Measurements from ENCODE around the gene SETD2. TPM values are rescaled to one million over a fixed set of nuclear protein-coding genes. Genes with fewer than 3 reads are reported as not detected.
"Not testable (repeated sequence)": the region's sequence is repeated elsewhere in the genome, so short reads cannot be mapped to it uniquely, and the experiment has no call there.

The SETD2 gene
- total RNA-seq, 1 experiment from 2014 or later, result 47.7 TPM

DNA sequence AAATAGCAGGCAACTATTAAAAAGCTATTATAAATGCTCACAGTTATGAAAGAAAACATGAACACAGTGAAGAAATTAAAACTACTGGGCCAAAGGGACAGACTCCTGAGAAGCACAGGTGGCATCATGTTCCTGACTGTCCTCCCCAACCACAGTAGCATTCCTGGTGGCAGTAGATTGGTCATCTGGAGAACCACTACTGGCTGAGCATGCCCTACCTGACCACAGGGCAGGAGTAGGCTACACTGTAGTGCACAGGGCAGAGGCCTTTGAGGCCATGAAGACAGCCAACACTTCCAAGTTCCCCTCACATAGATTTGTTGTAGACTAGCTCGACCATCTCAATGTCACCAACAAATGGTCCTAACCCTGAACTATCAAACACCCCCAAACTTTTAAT is 135.2 kb downstream of the SETD2 start:
- no TSS peak for BruUV-seq (replicated peaks)
- CTCF ChIA-PET, result no interaction called here

DNA sequence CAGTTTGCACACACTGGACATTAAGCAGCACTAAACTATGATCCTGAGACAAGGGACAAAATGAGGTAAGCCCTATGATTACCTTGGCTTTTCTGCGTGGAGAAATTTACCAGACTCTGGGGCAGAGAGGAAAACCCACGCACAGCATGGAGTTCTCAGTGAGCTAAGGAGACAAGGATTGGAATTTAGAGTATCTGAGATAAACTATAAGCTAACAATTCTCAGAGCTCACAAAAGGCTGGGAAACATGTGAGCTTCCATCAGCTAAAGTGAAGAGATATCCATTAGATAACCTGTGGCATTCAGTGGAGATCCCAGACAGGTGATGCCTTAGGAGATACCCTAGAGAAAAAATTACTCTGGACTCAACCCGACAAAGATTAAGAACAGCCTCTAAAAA is 135.8 kb downstream of the SETD2 start:
- H3K36me3 ChIP-seq (ENCODE audit: low read depth), result no peaks in the 10 kb centered on the region
- H3K4me1 ChIP-seq (replicated peaks; ENCODE audit: insufficient read depth), result no peaks in the 10 kb centered on the region
- H4K20me1 ChIP-seq (ENCODE audit: insufficient read depth), result peaks cover 6% of the 10 kb centered on the region
- H3F3A ChIP-seq (ENCODE audit: insufficient read depth, low read depth), result 0 out of 2 replicates have a peak, but pooled peaks cover 8% of the 10 kb centered on the region
- no peak overlapping the region for H3K27ac ChIP-seq
- no TSS peak for BruUV-seq (replicated peaks)
- H3K79me2 ChIP-seq (ENCODE audit: low read depth), result no peaks in the 10 kb centered on the region
- H3K9me3 ChIP-seq (ENCODE audit: insufficient read depth, low read depth), result no peaks in the 10 kb centered on the region
- CTCF ChIA-PET, result no interaction called here
- no peaks in the 10 kb centered on the region for H3K27me3 ChIP-seq (ENCODE audit: insufficient read depth, low read depth)
- H2AFZ ChIP-seq, result no peak overlapping the region
- no peak for DNase-seq
- POLR2A ChIA-PET (ENCODE audit: unreplicated experiment), result no interaction called here
- H3K4me3 ChIP-seq, result no peak overlapping the region
- intact Hi-C loops (cut with micrococcal nuclease; ENCODE audit: unreplicated experiment), result no loop called here
- no peaks in the 10 kb centered on the region for H3K9me2 ChIP-seq (ENCODE audit: insufficient read depth)
- no peak overlapping the region for H3K4me2 ChIP-seq
- TF ChIP-seq EZH2 (IDR thresholded peaks at IDR 0.05; ENCODE audit: low read depth), result no peak
- TF ChIP-seq, protein P1, sequence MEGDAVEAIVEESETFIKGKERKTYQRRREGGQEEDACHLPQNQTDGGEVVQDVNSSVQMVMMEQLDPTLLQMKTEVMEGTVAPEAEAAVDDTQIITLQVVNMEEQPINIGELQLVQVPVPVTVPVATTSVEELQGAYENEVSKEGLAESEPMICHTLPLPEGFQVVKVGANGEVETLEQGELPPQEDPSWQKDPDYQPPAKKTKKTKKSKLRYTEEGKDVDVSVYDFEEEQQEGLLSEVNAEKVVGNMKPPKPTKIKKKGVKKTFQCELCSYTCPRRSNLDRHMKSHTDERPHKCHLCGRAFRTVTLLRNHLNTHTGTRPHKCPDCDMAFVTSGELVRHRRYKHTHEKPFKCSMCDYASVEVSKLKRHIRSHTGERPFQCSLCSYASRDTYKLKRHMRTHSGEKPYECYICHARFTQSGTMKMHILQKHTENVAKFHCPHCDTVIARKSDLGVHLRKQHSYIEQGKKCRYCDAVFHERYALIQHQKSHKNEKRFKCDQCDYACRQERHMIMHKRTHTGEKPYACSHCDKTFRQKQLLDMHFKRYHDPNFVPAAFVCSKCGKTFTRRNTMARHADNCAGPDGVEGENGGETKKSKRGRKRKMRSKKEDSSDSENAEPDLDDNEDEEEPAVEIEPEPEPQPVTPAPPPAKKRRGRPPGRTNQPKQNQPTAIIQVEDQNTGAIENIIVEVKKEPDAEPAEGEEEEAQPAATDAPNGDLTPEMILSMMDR (conservative IDR thresholded peaks at IDR 0.05), result no peak

More for the DNA sequence above, 135.2 kb downstream of the SETD2 start:
- no peak for TF ChIP-seq EZH2 (IDR thresholded peaks at IDR 0.05; ENCODE audit: low read depth)
- TF ChIP-seq, protein P1 (conservative IDR thresholded peaks at IDR 0.05), result no peak
- Histone ChIP-seq H3F3A (ENCODE audit: insufficient read depth, low read depth) (0 out of 2 replicates have a peak, but pooled peaks cover 8% of the 10 kb centered on the region), H3K27me3 (ENCODE audit: insufficient read depth, low read depth) (no peaks in the 10 kb centered on the region), H4K20me1 (ENCODE audit: insufficient read depth) (peaks cover 6% of the 10 kb centered on the region), H3K4me2 (no peak overlapping the region), H3K9me2 (ENCODE audit: insufficient read depth) (no peaks in the 10 kb centered on the region), H3K4me1 (replicated peaks; ENCODE audit: insufficient read depth) (no peaks in the 10 kb centered on the region), H3K27ac (no peak overlapping the region), H3K9me3 (ENCODE audit: insufficient read depth, low read depth) (no peaks in the 10 kb centered on the region), H3K79me2 (ENCODE audit: low read depth) (no peaks in the 10 kb centered on the region), H2AFZ (no peak overlapping the region), H3K4me3 (no peak overlapping the region), H3K36me3 (ENCODE audit: low read depth) (no peaks in the 10 kb centered on the region)
- POLR2A ChIA-PET (ENCODE audit: unreplicated experiment), result no interaction called here
- intact Hi-C loops (cut with micrococcal nuclease; ENCODE audit: unreplicated experiment), result no loop called here
- DNase-seq, result no peak

DNA sequence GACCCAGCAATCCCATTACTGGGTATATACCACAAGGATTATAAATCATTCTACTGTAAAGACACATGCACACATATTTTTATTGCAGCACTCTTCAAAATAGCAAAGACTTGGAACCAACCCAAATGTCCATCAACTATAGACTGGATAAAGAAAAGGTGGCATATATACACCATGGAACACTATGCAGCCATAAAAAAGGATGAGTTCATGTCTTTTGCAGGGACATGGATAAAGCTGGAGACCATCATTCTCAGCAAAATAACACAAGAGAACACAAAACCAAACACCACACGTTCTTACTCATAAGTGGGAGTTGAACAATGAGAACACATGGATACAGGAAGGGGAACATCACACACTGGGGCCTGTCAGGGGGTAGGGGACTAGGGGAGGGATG is 137.5 kb downstream of the SETD2 start:
- DNase-seq; POLR2A ChIA-PET (ENCODE audit: unreplicated experiment); H3K4me1 ChIP-seq (replicated peaks; ENCODE audit: insufficient read depth); H3K27me3 ChIP-seq (ENCODE audit: insufficient read depth, low read depth); H3F3A ChIP-seq (ENCODE audit: insufficient read depth, low read depth); H3K9me2 ChIP-seq (ENCODE audit: insufficient read depth); H3K4me2 ChIP-seq; H3K9me3 ChIP-seq (ENCODE audit: insufficient read depth, low read depth); H3K4me3 ChIP-seq; H3K27ac ChIP-seq; intact Hi-C loops (cut with micrococcal nuclease; ENCODE audit: unreplicated experiment); H3K36me3 ChIP-seq (ENCODE audit: low read depth); BruUV-seq (replicated peaks); H4K20me1 ChIP-seq (ENCODE audit: insufficient read depth); H2AFZ ChIP-seq; H3K79me2 ChIP-seq (ENCODE audit: low read depth); CTCF ChIA-PET: not testable (repeated sequence)

GRCh38 chr3:47024932-47025331 is 139.0 kb downstream of the SETD2 start:
- no peak for DNase-seq
- Histone ChIP-seq H3K4me1 (replicated peaks; ENCODE audit: insufficient read depth) (no peaks in the 10 kb centered on the region), H3K27ac (no peak overlapping the region), H3K36me3 (ENCODE audit: low read depth) (0 out of 2 replicates have a peak, but pooled peaks cover 4% of the 10 kb centered on the region), H4K20me1 (ENCODE audit: insufficient read depth) (peaks cover 6% of the 10 kb centered on the region), H3K9me2 (ENCODE audit: insufficient read depth) (no peaks in the 10 kb centered on the region), H3K4me3 (no peak overlapping the region), H3K27me3 (ENCODE audit: insufficient read depth, low read depth) (no peaks in the 10 kb centered on the region), H3K79me2 (ENCODE audit: low read depth) (no peaks in the 10 kb centered on the region), H2AFZ (no peak overlapping the region), H3K9me3 (ENCODE audit: insufficient read depth, low read depth) (no peaks in the 10 kb centered on the region), H3K4me2 (no peak overlapping the region), H3F3A (ENCODE audit: insufficient read depth, low read depth) (0 out of 2 replicates have a peak, but pooled peaks cover 8% of the 10 kb centered on the region)
- CTCF ChIA-PET, result no interaction called here
- POLR2A ChIA-PET (ENCODE audit: unreplicated experiment), result no interaction called here
- BruUV-seq (replicated peaks), result no TSS peak
- intact Hi-C loops (cut with micrococcal nuclease; ENCODE audit: unreplicated experiment), result no loop called here
- TF ChIP-seq, protein P1 (conservative IDR thresholded peaks at IDR 0.05), result no peak
- no peak for TF ChIP-seq EZH2 (IDR thresholded peaks at IDR 0.05; ENCODE audit: low read depth)

Measured in PC-9 (cell line).